Bronchial epithelial cell (primary cell): ENCODE data around the gene DLX2. TPM values are rescaled to one million over a fixed set of nuclear protein-coding genes. Genes with fewer than 3 reads are reported as not detected.

Source experiments
- DNase-seq: peaks from one replicate; pipeline ENCODE4 v3.0.0-alpha.2; 2010; ENCODE audit warnings: low read depth
- FAIRE-seq: peaks from 2 replicates; lab custom pipeline; 2011; peaks lifted over from hg19 to GRCh38; lab: Jason Lieb, UNC
- H3K27me3 ChIP-seq: 2 replicates; pipeline ENCODE4 v1.5.1; 2011; ENCODE audit warnings: low read length; ENCODE audit not compliant: control insufficient read depth, insufficient read depth
- H3K36me3 ChIP-seq: 2 replicates; pipeline ENCODE4 v1.5.1; 2011; ENCODE audit warnings: low read length; ENCODE audit not compliant: control insufficient read depth, insufficient read depth
- H3K4me3 ChIP-seq: 2 replicates; pipeline ENCODE4 v1.5.1; 2011; ENCODE audit warnings: mild to moderate bottlenecking, low read depth, low read length, control low read depth
- total RNA-seq: library from RNA; depleted of rRNA; stranded (reverse); fragments of >200 nt; gene quantifications from 2 replicates; pipeline ENCODE4 v1.2.1, GENCODE V29; 2014
- TF ChIP-seq, protein P1 (sequence below): IDR thresholded peaks from 2 replicates; pipeline ENCODE4 v1.5.1; 2011; ENCODE audit warnings: mild to moderate bottlenecking, moderate library complexity, low read length, control low read depth, inconsistent platforms; ENCODE audit not compliant: insufficient read depth, severe bottlenecking

DLX2 gene
- total RNA-seq, 1 donor from 2014 or later = not detected

DNA sequence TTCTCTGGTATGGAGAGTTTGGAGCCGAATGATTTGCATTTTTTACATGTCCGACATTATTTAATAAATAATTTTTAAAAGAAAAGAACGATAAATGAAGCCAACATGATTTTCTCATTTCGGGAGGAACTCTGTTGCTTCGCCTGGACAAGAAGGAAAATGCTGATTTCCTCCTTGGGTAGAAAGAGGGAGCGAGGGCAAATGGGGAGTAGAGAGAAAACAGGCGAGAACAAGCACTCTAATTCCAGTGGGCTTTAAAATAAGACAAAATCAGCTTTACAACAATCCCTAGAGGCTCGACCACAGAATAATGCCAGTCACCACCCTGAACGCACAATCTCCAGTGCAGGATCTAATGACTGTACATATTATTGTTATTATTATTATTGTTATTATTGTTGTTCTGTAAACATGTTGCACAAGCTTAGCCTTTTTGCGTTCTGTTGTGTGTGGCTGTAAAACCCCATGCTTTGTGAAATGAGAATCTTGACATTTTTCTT lies 13.6 kb downstream of the DLX2 start:
- DNase-seq = no peak
- peaks cover 79% of the 10 kb centered on the region for H3K27me3 ChIP-seq
- no peaks in the 10 kb centered on the region for H3K36me3 ChIP-seq
- no peak overlapping the region for H3K4me3 ChIP-seq
- TF ChIP-seq, protein P1, sequence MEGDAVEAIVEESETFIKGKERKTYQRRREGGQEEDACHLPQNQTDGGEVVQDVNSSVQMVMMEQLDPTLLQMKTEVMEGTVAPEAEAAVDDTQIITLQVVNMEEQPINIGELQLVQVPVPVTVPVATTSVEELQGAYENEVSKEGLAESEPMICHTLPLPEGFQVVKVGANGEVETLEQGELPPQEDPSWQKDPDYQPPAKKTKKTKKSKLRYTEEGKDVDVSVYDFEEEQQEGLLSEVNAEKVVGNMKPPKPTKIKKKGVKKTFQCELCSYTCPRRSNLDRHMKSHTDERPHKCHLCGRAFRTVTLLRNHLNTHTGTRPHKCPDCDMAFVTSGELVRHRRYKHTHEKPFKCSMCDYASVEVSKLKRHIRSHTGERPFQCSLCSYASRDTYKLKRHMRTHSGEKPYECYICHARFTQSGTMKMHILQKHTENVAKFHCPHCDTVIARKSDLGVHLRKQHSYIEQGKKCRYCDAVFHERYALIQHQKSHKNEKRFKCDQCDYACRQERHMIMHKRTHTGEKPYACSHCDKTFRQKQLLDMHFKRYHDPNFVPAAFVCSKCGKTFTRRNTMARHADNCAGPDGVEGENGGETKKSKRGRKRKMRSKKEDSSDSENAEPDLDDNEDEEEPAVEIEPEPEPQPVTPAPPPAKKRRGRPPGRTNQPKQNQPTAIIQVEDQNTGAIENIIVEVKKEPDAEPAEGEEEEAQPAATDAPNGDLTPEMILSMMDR = no peak
- FAIRE-seq = no peak

DNA sequence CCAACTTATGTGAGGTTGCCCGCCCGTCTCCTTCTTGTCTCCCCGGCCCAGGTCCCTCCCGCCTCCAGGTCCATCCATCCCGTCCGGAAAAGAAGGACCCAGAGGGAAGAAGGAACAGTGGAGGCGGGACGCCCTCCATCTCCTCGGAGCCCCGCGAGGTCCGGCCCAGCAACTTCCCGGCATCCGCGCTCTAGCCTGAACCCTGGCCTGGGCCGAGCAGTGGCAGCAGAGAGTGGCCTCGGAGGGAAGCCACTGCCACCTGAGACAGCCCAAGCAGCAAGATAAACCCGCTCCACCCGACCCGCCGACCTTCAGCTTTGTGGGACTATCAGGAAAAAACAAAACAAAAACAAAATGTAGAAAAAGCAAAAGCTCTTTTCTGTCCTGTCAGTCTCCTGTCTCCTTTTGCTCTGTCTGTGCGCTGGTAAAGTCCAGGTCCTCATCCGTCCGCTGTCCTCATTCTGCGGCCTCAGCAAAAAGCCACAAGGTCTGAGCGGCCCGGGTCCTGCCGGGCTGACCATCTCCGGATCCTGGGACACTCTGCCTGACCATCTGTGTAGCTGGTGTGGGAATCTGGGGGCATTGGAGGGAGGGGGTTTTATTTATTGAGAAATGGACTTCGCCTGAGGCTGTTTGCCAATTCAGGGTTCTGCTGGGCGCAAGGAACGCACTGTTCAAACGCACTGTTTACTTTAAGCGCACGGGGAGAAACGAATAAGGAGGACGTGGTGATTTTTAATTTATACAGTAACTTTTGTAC lies 14.3 kb downstream of the DLX2 start:
- DNase-seq (no peak), FAIRE-seq (no peak)
- peaks cover 81% of the 10 kb centered on the region for H3K27me3 ChIP-seq
- no peak overlapping the region for H3K4me3 ChIP-seq
- no peaks in the 10 kb centered on the region for H3K36me3 ChIP-seq
- TF ChIP-seq, protein P1 = no peak

DNA sequence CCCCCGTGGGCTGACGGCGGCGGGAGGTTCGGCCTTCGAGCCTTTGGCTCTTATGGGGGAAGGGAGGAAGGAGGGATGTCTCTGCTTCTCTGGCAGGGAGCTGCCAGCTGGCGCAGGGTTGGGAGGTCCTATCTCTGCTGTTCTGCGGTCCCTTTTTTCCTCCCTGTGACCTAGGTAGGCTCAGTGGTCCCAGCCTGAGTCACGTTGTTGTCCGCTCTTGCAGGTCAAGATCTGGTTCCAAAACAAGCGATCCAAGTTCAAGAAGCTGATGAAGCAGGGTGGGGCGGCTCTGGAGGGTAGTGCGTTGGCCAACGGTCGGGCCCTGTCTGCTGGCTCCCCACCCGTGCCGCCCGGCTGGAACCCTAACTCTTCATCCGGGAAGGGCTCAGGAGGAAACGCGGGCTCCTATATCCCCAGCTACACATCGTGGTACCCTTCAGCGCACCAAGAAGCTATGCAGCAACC lies 14.9 kb downstream of the DLX2 start:
- peaks cover 82% of the 10 kb centered on the region for H3K27me3 ChIP-seq

DNA sequence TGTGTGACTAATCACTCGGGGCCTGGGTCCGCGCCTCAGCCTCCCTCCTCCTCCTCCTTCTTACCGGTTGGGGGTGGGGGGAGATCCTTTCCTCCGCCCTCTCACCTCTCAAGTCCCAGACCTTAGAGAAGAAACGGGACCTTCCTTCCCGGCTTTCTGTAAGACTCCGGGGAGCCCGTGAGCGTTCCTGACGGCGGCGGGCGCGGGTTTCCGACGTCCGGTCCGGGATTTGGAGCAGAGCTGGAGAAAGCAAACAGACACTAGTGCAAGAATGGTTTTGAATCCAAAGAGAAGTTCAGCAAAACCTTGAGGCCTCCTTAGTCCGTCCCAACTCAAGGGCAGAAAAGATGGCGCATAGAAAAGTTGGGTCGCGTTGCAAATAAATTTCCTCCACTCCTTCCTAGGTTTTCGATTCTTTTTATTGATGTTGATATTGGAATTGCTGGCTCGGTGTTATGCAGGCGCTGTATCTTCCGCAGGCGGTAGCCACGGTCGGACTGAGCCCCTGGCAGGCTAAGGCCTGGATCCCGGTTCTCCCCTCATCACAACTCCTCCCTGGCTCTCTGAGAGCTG lies 15.4 kb downstream of the DLX2 start:
- Histone ChIP-seq H3K27me3 (peaks cover 84% of the 10 kb centered on the region), H3K4me3 (no peak overlapping the region), H3K36me3 (no peaks in the 10 kb centered on the region)
- DNase-seq = no peak
- TF ChIP-seq, protein P1 = no peak
- FAIRE-seq = no peak

More for the DNA sequence above, 14.9 kb downstream of the DLX2 start:
- TF ChIP-seq, protein P1 = no peak
- H3K36me3 ChIP-seq = no peaks in the 10 kb centered on the region
- no peak overlapping the region for H3K4me3 ChIP-seq
- DNase-seq (no peak), FAIRE-seq (no peak)

DNA sequence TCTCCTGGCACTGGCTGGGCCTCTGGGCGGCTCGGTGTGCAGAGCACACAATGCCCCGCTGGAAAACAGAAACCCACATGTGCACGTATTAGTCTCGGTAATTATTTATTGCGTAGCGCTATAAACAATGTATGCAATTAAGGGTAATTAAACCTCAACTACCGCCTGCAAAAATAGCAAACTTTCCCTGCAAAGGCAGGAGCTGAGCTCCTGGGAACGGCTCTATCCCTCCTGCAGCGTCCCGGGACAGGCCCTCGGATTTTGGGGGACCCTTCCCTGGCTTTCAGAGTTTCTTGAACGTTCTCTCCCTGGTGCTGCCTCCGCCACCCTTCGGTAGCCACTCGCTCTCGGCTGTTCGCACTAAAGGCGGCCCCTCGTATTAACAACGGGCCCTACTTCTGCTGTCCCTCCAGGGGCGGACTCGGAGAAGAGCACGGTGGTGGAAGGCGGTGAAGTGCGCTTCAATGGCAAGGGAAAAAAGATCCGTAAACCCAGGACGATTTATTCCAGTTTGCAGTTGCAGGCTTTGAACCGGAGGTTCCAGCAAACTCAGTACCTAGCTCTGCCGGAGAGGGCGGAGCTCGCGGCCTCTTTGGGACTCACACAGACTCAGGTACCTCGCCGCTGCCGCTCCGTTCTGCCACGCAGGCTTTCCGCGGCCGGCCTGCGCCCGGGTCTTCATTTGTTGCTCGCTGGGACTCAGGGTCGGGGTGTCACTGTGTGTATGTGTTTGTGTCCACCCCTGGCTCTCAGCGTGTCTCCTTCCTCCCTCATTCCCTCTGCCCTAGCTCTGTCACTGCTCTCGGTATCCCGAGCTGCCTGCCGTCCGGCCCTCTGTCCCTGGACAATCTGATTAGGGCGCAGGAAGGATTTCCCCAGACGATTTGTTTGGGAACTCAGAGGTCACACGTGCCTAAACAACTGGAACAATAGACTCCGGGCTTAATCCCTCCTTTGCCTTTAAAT lies 16.2 kb downstream of the DLX2 start:
- DNase-seq (no peak), FAIRE-seq (no peak)
- TF ChIP-seq, protein P1 = peak; percentile 51
- Histone ChIP-seq H3K36me3 (no peaks in the 10 kb centered on the region), H3K4me3 (no peak overlapping the region), H3K27me3 (peaks cover 86% of the 10 kb centered on the region)
